ENCODE data around the gene TYRP1.

DNA sequence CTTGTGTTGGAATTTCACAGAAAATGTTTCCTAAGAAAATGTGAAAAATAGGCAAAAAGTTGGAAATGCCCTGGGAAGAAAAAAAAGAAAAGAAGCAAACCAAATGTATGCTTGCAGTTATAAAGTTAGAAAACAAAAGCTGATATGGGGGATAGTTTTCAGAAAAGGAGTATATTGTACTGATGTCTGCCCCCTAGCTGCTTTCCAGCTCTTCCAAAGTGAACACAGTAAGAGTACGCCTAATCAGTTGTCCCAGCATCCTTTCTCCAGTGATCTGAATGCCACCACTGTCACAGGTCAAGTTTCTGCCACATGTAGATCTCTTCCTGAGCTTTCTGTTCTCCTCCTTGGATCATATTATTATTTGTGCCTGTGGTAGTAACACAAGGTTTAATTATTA, 5.8 kb downstream of the TYRP1 start:
- TF ChIP-seq POLR2A (IDR thresholded peaks at IDR 0.05; ENCODE audit: low read depth, low read length), result no peak
- TF ChIP-seq POLR2AphosphoS5 (IDR thresholded peaks at IDR 0.05; ENCODE audit: low read depth, low read length), result no peak
- no peak for TF ChIP-seq TAF1 (IDR thresholded peaks at IDR 0.05; ENCODE audit: borderline replicate concordance, low read depth, low read length)
